Measurements from ENCODE around the gene NOD2. TPM values are rescaled to one million over a fixed set of nuclear protein-coding genes. Genes with fewer than 3 reads are reported as not detected.
A peak's percentile ranks its signal among the peaks of the same experiment; 100 is the strongest.

The NOD2 gene
- total RNA-seq, 6 donors from 2014 or later, result 8.5 to 27.2 (median 11.2) TPM

DNA sequence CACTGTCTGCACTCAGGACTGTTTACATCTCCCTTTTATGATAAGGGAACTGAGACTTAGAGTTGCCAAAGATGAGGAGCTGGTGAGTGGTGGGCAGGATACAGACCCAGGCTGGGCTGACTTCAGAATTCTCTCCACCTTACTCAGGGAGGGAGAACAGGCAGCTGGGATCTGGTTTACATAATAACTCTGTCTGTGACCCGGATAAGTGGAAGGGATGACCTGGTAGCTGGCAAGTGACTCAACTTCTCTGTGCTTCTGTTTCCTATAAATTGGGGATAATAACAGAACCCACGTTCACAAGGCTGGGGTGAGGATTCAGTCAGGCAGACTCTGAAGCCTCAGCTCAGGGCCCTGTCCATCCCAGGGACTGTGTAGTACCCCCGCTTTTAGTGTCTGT lies 14.9 kb upstream of the NOD2 start:
- Histone ChIP-seq H3K4me3 (no peak overlapping the region), H3K27me3 (no peaks in the 10 kb centered on the region), H3K27ac (no peak overlapping the region), H3K4me1 (peaks cover 0 to 32% (median 5%) of the 10 kb centered on the region in 4 donors), H3K9me3 (peaks cover 0 to 5% (median under 1%) of the 10 kb centered on the region in 4 donors), H3K36me3 (peaks cover 0 to 9% (median 6%) of the 10 kb centered on the region in 4 donors)
- WGBS, 2 donors, result 52 to 68% methylated on average over 3 of the region's 3 CpGs
- TF ChIP-seq POLR2A (IDR thresholded peaks at IDR 0.05), result no peak
- TF ChIP-seq, protein P1, sequence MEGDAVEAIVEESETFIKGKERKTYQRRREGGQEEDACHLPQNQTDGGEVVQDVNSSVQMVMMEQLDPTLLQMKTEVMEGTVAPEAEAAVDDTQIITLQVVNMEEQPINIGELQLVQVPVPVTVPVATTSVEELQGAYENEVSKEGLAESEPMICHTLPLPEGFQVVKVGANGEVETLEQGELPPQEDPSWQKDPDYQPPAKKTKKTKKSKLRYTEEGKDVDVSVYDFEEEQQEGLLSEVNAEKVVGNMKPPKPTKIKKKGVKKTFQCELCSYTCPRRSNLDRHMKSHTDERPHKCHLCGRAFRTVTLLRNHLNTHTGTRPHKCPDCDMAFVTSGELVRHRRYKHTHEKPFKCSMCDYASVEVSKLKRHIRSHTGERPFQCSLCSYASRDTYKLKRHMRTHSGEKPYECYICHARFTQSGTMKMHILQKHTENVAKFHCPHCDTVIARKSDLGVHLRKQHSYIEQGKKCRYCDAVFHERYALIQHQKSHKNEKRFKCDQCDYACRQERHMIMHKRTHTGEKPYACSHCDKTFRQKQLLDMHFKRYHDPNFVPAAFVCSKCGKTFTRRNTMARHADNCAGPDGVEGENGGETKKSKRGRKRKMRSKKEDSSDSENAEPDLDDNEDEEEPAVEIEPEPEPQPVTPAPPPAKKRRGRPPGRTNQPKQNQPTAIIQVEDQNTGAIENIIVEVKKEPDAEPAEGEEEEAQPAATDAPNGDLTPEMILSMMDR (IDR thresholded peaks at IDR 0.05), result no peak
- no peak for TF ChIP-seq POLR2AphosphoS5 (IDR thresholded peaks at IDR 0.05)
- TF ChIP-seq EP300 (IDR thresholded peaks at IDR 0.05), result no peak
- ATAC-seq (ENCODE audit: low FRiP score in 2 of 2), result no peak
- no peak for DNase-seq

DNA sequence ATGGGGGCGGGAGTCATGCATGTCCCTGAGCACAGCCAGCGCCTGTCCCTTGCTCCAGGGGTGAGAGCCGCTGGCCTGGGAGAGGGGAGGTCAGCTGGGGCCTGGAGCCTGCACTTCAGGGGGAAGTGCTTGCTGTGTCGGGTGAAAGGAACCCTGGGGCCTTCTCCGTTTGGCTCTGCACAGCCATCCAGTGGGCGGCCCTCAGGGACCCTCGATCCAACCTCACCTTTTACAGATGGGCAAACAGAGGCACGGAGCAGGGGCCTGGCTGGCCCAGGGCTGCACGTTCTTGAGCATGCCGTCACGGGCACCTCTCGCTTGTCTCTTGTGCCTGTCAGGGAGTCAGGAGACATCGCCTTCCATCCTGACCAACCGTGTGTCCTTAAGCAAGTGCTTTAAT lies 14.1 kb upstream of the NOD2 start:
- Histone ChIP-seq H3K27me3 (no peaks in the 10 kb centered on the region), H3K4me3 (peak overlapping the region in 1 of 4 donors; percentile 49), H3K4me1 (peaks cover under 1 to 39% (median 9%) of the 10 kb centered on the region in 4 donors), H3K27ac (peak overlapping the region in 1 of 4 donors; percentile 31), H3K36me3 (peaks cover 0 to 4% (median 1%) of the 10 kb centered on the region in 4 donors), H3K9me3 (no peaks in the 10 kb centered on the region)
- DNase-seq (peak in 1 of 2 donors; percentile 45), ATAC-seq (ENCODE audit: low FRiP score in 2 of 2) (no peak)
- 88 to 90% methylated on average over 11 to 14 of the region's 14 CpGs for WGBS, 2 donors
- TF ChIP-seq, protein P1 (IDR thresholded peaks at IDR 0.05), result no peak
- no peak for TF ChIP-seq POLR2A (IDR thresholded peaks at IDR 0.05)
- no peak for TF ChIP-seq POLR2AphosphoS5 (IDR thresholded peaks at IDR 0.05)
- TF ChIP-seq EP300 (IDR thresholded peaks at IDR 0.05), result no peak

DNA sequence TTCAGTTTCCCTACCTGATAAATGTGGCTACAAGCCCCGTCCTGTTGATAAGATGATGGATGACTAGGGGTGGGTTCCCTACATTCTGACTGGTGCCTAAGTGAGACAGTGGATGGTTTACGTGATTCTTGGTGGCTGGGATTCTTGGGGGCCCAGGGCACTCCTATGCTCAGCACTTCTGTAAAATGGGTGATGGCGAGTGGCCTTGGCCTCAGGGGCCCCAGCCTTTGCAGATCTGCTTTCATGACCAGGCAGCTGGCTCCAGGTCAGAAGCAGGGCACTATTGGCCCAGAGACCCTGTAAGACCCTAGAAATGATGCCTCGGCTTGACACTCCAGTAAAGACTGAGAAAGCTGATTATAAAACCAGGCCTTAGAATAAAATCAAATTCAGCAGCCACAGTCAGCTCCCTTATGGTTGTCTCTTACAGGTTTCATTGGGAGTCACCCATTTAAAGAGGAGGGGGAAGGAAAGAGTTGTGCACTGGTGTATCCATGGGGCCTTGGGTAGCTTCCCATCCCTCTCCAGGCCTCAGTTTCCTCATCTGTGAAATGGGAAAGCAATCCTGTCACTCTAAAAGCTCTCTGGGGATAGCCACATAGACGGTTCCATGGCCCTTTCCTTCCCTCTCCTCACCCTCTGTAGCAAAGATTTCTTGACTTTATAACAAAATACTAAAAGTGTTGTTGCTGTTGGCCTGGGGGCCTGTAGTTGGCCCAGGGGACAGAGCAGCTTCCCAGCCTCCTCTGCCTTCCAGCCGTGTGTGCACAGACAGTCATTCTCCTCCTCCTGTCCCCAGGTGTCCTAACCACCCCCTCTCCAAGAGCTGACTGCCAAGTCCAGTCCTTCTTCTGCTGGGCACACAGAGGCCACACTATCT lies 13.5 kb upstream of the NOD2 start:
- peak overlapping the region in 3 of 4 donors; percentile 36 to 49 (median 41) for H3K4me3 ChIP-seq
- H3K27ac ChIP-seq, result peak overlapping the region; percentile 58 to 88 (median 83)
- 85 to 87% methylated on average over 6 of the region's 6 CpGs for WGBS, 2 donors
- TF ChIP-seq EP300 (IDR thresholded peaks at IDR 0.05) (no peak), POLR2A (IDR thresholded peaks at IDR 0.05) (no peak), POLR2AphosphoS5 (IDR thresholded peaks at IDR 0.05) (no peak)
- TF ChIP-seq, protein P1 (IDR thresholded peaks at IDR 0.05), result no peak
- no peak for DNase-seq
- peaks cover 7 to 45% (median 15%) of the 10 kb centered on the region in 4 donors for H3K4me1 ChIP-seq
- no peaks in the 10 kb centered on the region for H3K9me3 ChIP-seq
- H3K36me3 ChIP-seq, result no peaks in the 10 kb centered on the region
- ATAC-seq (ENCODE audit: low FRiP score in 2 of 2), result no peak
- no peaks in the 10 kb centered on the region for H3K27me3 ChIP-seq

DNA sequence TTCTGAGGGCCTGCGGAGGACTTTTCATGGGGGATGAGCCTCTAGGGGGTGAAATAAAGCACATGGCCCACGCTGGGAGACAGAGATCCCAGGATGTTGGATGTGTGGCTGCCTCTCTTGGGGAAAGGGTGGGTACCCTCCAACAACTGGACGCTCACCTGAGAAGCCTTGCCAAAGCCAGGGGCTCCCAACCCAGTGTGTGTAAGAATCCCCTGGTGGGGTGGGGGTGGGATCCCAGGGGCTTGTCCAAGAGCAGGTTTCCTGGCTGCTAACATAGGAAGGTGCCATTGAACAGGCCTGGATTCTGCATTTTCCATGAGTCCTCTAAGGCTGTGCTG lies 12.9 kb upstream of the NOD2 start:
- peak overlapping the region in 3 of 4 donors; percentile 36 to 49 (median 41) for H3K4me3 ChIP-seq
- H3K27me3 ChIP-seq, result no peaks in the 10 kb centered on the region
- DNase-seq, result no peak
- 83% methylated on average over 3 of the region's 3 CpGs; no CpG with 5 or more reads in 1 of the 2 donors for WGBS, 2 donors
- no peaks in the 10 kb centered on the region for H3K9me3 ChIP-seq
- H3K27ac ChIP-seq, result peak overlapping the region; percentile 58 to 88 (median 83)
- H3K4me1 ChIP-seq, result peaks cover 8 to 50% (median 14%) of the 10 kb centered on the region in 4 donors
- no peak for ATAC-seq (ENCODE audit: low FRiP score in 2 of 2)
- TF ChIP-seq EP300 (IDR thresholded peaks at IDR 0.05) (no peak), POLR2A (IDR thresholded peaks at IDR 0.05) (no peak), POLR2AphosphoS5 (IDR thresholded peaks at IDR 0.05) (no peak)
- TF ChIP-seq, protein P1 (IDR thresholded peaks at IDR 0.05), result no peak
- H3K36me3 ChIP-seq, result no peaks in the 10 kb centered on the region

Measured in upper lobe of left lung (tissue), 6 donors.